ENCODE measurements around the gene RNF44. TPM values are rescaled to one million over a fixed set of nuclear protein-coding genes. Genes with fewer than 3 reads are reported as not detected.

RNF44 gene
- 33.1 and 55.8 TPM in 2 replicates for total RNA-seq (2014; rRNA removed; shearing (Covaris generic); ENCODE audit: low replicate concordance)

GRCh38 chr5:176536902-176537553, at the start of gene RNF44:
Gene RNF44, minus strand, starts transcription at chr5:176537402. Its CDS starts 4,930 bp downstream, at chr5:176532472.
- Histone ChIP-seq H2AFZ (ENCODE audit: low read length) (peak within 1 kb of the TSS; percentile 61; the same call in 1 of the 2 replicates), H3K36me3 (ENCODE audit: insufficient read depth, low read length) (peaks cover 13% of the 10 kb centered on the region; the same call in 1 of the 2 replicates), H3K79me2 (ENCODE audit: low read length) (peaks cover 50% of the 10 kb centered on the region)

GRCh38 chr5:176583076-176583475, 45.9 kb upstream of the RNF44 start:
- Histone ChIP-seq H3K4me3 (ENCODE audit: low read length) (no peak overlapping the region), H2AFZ (ENCODE audit: low read length) (no peak overlapping the region)

More at GRCh38 chr5:176536902-176537553, at the start of gene RNF44:
- H3K9me2 ChIP-seq (replicated peaks; ENCODE audit: insufficient read depth, low read length), result no peaks in the 10 kb centered on the region
- peaks cover 25% of the 10 kb centered on the region for H4K20me1 ChIP-seq (ENCODE audit: insufficient read depth, low read depth, low read length)
- peak within 1 kb of the TSS; percentile 93 for H3K4me3 ChIP-seq (ENCODE audit: low read length)
- peak within 1 kb of the TSS; percentile 100 for H3K9ac ChIP-seq (ENCODE audit: low read length)
- H3K27me3 ChIP-seq (ENCODE audit: low read length), result no peaks in the 10 kb centered on the region
- H3K4me1 ChIP-seq (ENCODE audit: low read length), result peaks cover 67% of the 10 kb centered on the region
- peak within 1 kb of the TSS; percentile 88 for H3K27ac ChIP-seq (ENCODE audit: low read length)
- peak; percentile 98 for DNase-seq
- H3K4me2 ChIP-seq (ENCODE audit: low read depth, low read length, poor library complexity, severe bottlenecking), result peak within 1 kb of the TSS; percentile 96
- no peaks in the 10 kb centered on the region for H3K9me3 ChIP-seq (ENCODE audit: low read length)

DNA sequence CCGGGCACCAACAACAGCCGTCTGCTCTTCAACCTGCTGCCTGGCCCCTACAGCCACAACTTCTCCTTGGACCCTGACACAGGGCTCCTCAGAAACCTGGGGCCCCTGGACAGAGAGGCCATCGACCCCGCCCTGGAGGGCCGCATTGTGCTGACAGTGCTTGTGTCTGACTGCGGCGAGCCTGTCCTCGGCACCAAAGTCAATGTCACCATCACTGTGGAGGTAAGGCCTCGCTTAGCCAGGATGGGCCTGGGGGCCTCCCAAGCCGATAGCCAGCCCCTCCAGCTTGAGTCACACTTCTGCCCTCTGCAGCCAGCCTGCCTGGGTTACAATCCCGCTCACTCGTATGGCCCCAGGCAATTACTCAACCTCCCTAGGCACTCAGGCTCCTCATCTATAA, 44.2 kb upstream of the RNF44 start:
- H3K9me2 ChIP-seq (replicated peaks; ENCODE audit: insufficient read depth, low read length), result no peaks in the 10 kb centered on the region
- H3K9ac ChIP-seq (ENCODE audit: low read length), result no peak overlapping the region
- H3K4me3 ChIP-seq (ENCODE audit: low read length), result no peak overlapping the region
- H2AFZ ChIP-seq (ENCODE audit: low read length), result no peak overlapping the region
- no peaks in the 10 kb centered on the region for H3K4me1 ChIP-seq (ENCODE audit: low read length)
- no peak overlapping the region for H3K4me2 ChIP-seq (ENCODE audit: low read depth, low read length, poor library complexity, severe bottlenecking)
- H4K20me1 ChIP-seq (ENCODE audit: insufficient read depth, low read depth, low read length), result no peaks in the 10 kb centered on the region
- H3K27ac ChIP-seq (ENCODE audit: low read length), result no peak overlapping the region
- no peaks in the 10 kb centered on the region for H3K79me2 ChIP-seq (ENCODE audit: low read length)
- H3K9me3 ChIP-seq (ENCODE audit: low read length), result no peaks in the 10 kb centered on the region
- H3K36me3 ChIP-seq (ENCODE audit: insufficient read depth, low read length), result no peaks in the 10 kb centered on the region
- no peaks in the 10 kb centered on the region for H3K27me3 ChIP-seq (ENCODE audit: low read length)
- DNase-seq, result no peak

More at GRCh38 chr5:176583076-176583475, 45.9 kb upstream of the RNF44 start:
- H3K27ac ChIP-seq (ENCODE audit: low read length), result no peak overlapping the region
- H3K27me3 ChIP-seq (ENCODE audit: low read length), result no peaks in the 10 kb centered on the region
- no peaks in the 10 kb centered on the region for H3K4me1 ChIP-seq (ENCODE audit: low read length)
- H3K36me3 ChIP-seq (ENCODE audit: insufficient read depth, low read length), result no peaks in the 10 kb centered on the region
- H3K9me3 ChIP-seq (ENCODE audit: low read length), result no peaks in the 10 kb centered on the region
- no peak for DNase-seq
- H3K4me2 ChIP-seq (ENCODE audit: low read depth, low read length, poor library complexity, severe bottlenecking), result no peak overlapping the region
- no peak overlapping the region for H3K9ac ChIP-seq (ENCODE audit: low read length)
- H3K9me2 ChIP-seq (replicated peaks; ENCODE audit: insufficient read depth, low read length), result no peaks in the 10 kb centered on the region
- H3K79me2 ChIP-seq (ENCODE audit: low read length), result no peaks in the 10 kb centered on the region
- H4K20me1 ChIP-seq (ENCODE audit: insufficient read depth, low read depth, low read length), result no peaks in the 10 kb centered on the region

DNA sequence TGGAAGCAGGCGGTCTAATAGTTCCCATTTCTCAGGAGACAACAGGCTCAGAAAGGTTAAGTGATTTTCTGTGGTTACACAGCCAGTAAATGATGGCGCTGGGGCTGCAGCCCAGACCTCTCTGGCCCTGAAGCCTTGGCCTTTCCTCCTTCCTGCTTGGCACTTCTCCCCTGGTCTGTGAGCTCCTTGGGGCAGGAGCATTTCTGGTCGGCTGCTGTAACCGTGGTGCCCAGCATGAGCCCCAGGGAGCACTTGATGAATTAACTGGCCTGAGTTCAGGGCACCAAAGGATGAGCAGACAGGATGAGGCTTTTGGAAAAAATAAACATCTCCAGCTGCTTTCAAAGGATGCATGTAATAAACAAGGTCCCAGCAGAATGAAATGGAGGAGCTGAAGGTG, 42.1 kb upstream of the RNF44 start:
- Histone ChIP-seq H3K4me1 (ENCODE audit: low read length) (peaks cover 4% of the 10 kb centered on the region; the same call in 1 of the 2 replicates), H3K27me3 (ENCODE audit: low read length) (no peaks in the 10 kb centered on the region), H3K9me3 (ENCODE audit: low read length) (no peaks in the 10 kb centered on the region), H3K9me2 (replicated peaks; ENCODE audit: insufficient read depth, low read length) (no peaks in the 10 kb centered on the region), H3K27ac (ENCODE audit: low read length) (no peak overlapping the region), H4K20me1 (ENCODE audit: insufficient read depth, low read depth, low read length) (no peaks in the 10 kb centered on the region), H3K4me2 (ENCODE audit: low read depth, low read length, poor library complexity, severe bottlenecking) (no peak overlapping the region), H3K36me3 (ENCODE audit: insufficient read depth, low read length) (no peaks in the 10 kb centered on the region), H3K79me2 (ENCODE audit: low read length) (no peaks in the 10 kb centered on the region), H3K4me3 (ENCODE audit: low read length) (no peak overlapping the region), H3K9ac (ENCODE audit: low read length) (no peak overlapping the region), H2AFZ (ENCODE audit: low read length) (no peak overlapping the region)
- DNase-seq, result no peak

GRCh38 chr5:176578391-176578808, 41.2 kb upstream of the RNF44 start:
- peak overlapping the region; percentile 42; the same call in 1 of the 2 replicates for H2AFZ ChIP-seq (ENCODE audit: low read length)
- no peak overlapping the region for H3K4me3 ChIP-seq (ENCODE audit: low read length)
- no peaks in the 10 kb centered on the region for H3K9me2 ChIP-seq (replicated peaks; ENCODE audit: insufficient read depth, low read length)
- H3K4me1 ChIP-seq (ENCODE audit: low read length), result peaks cover 6% of the 10 kb centered on the region; the same call in 1 of the 2 replicates
- H3K79me2 ChIP-seq (ENCODE audit: low read length), result no peaks in the 10 kb centered on the region
- H4K20me1 ChIP-seq (ENCODE audit: insufficient read depth, low read depth, low read length), result no peaks in the 10 kb centered on the region
- peak; percentile 81 for DNase-seq
- H3K27me3 ChIP-seq (ENCODE audit: low read length), result no peaks in the 10 kb centered on the region
- H3K36me3 ChIP-seq (ENCODE audit: insufficient read depth, low read length), result no peaks in the 10 kb centered on the region
- H3K4me2 ChIP-seq (ENCODE audit: low read depth, low read length, poor library complexity, severe bottlenecking), result no peak overlapping the region
- no peaks in the 10 kb centered on the region for H3K9me3 ChIP-seq (ENCODE audit: low read length)
- H3K9ac ChIP-seq (ENCODE audit: low read length), result no peak overlapping the region
- H3K27ac ChIP-seq (ENCODE audit: low read length), result no peak overlapping the region

- H2AFZ ChIP-seq (ENCODE audit: low read length), result no peak overlapping the region
- no peak for DNase-seq
Measured at GRCh38 chr5:176577312-176578176, 40.3 kb upstream of the RNF44 start.

GRCh38 chr5:176575488-176576422, 38.6 kb upstream of the RNF44 start:
- Histone ChIP-seq H3K27me3 (ENCODE audit: low read length) (no peaks in the 10 kb centered on the region), H4K20me1 (ENCODE audit: insufficient read depth, low read depth, low read length) (no peaks in the 10 kb centered on the region), H3K4me1 (ENCODE audit: low read length) (peaks cover 6% of the 10 kb centered on the region; the same call in 1 of the 2 replicates), H3K9ac (ENCODE audit: low read length) (no peak overlapping the region), H2AFZ (ENCODE audit: low read length) (no peak overlapping the region), H3K36me3 (ENCODE audit: insufficient read depth, low read length) (no peaks in the 10 kb centered on the region), H3K9me2 (replicated peaks; ENCODE audit: insufficient read depth, low read length) (no peaks in the 10 kb centered on the region), H3K9me3 (ENCODE audit: low read length) (no peaks in the 10 kb centered on the region), H3K27ac (ENCODE audit: low read length) (no peak overlapping the region), H3K79me2 (ENCODE audit: low read length) (no peaks in the 10 kb centered on the region), H3K4me2 (ENCODE audit: low read depth, low read length, poor library complexity, severe bottlenecking) (no peak overlapping the region), H3K4me3 (ENCODE audit: low read length) (no peak overlapping the region)
- DNase-seq, result no peak

More at GRCh38 chr5:176577312-176578176, 40.3 kb upstream of the RNF44 start:
- H3K4me2 ChIP-seq (ENCODE audit: low read depth, low read length, poor library complexity, severe bottlenecking), result no peak overlapping the region
- no peaks in the 10 kb centered on the region for H3K9me3 ChIP-seq (ENCODE audit: low read length)
- H3K36me3 ChIP-seq (ENCODE audit: insufficient read depth, low read length), result no peaks in the 10 kb centered on the region
- H3K79me2 ChIP-seq (ENCODE audit: low read length), result no peaks in the 10 kb centered on the region
- no peaks in the 10 kb centered on the region for H3K9me2 ChIP-seq (replicated peaks; ENCODE audit: insufficient read depth, low read length)
- no peak overlapping the region for H3K4me3 ChIP-seq (ENCODE audit: low read length)
- no peaks in the 10 kb centered on the region for H3K27me3 ChIP-seq (ENCODE audit: low read length)
- no peak overlapping the region for H3K27ac ChIP-seq (ENCODE audit: low read length)
- H3K9ac ChIP-seq (ENCODE audit: low read length), result no peak overlapping the region
- H3K4me1 ChIP-seq (ENCODE audit: low read length), result peaks cover 6% of the 10 kb centered on the region; the same call in 1 of the 2 replicates
- H4K20me1 ChIP-seq (ENCODE audit: insufficient read depth, low read depth, low read length), result no peaks in the 10 kb centered on the region

Measured in Karpas-422 (cell line).